AG04449 (cell line): ENCODE data around the gene PPM1G.

Experiments used
- CTCF ChIA-PET: fragments of 350-600 bp; formaldehyde crosslinking; extraction: SDS; loops from one replicate; lab custom pipeline; 2021; ENCODE audit warnings: antibody characterized with exemption; lab: Yijun Ruan, JAX
- POLR2A ChIA-PET: fragments of 400-600, 350-600 bp; formaldehyde crosslinking; extraction: SDS; loops from one replicate; lab custom pipeline; 2020; ENCODE audit warnings: antibody characterized with exemption, inconsistent platforms; lab: Yijun Ruan, JAX
- DNase-seq: peaks from one replicate; pipeline ENCODE4 v3.0.0-alpha.2; 2010; ENCODE audit warnings: low read depth, low spot score
- H3K4me3 ChIP-seq: 2 replicates; pipeline ENCODE4 v1.5.1; 2011; ENCODE audit warnings: low read depth, mild to moderate bottlenecking, control low read depth, low read length
- CTCF ChIP-seq: IDR thresholded peaks from one replicate; pipeline ENCODE4 v1.5.1; 2011; ENCODE audit warnings: mild to moderate bottlenecking, moderate library complexity, low read length, control low read depth, inconsistent platforms; ENCODE audit not compliant: insufficient read depth; ENCODE audit errors: missing control alignments

The PPM1G gene

GRCh38 chr2:27408601-27409320 lies 630 bp downstream of the PPM1G start:
- ChIA-PET CTCF (interaction anchor here (1.0 to 6.1 kb wide), 9 partner anchors 11 to 274 kb away, joined by 3 to 57 read pairs (median 5); partner anchors contain the start of gene IFT172), POLR2A (interaction anchor here (0.8 to 2.5 kb wide), 4 partner anchors 20 to 52 kb away, joined by 3 to 18 read pairs (median 8); partner anchors contain the start of genes GTF3C2 and NRBP1)
- no peak for TF ChIP-seq CTCF
- H3K4me3 ChIP-seq: peak overlapping the region; percentile 88
- DNase-seq: no peak

- TF ChIP-seq CTCF: peak; percentile 48
- CTCF ChIA-PET: interaction anchor here (0.7 to 6.1 kb wide), 10 partner anchors 10 to 275 kb away, joined by 3 to 57 read pairs (median 4); partner anchors contain the start of genes IFT172 and NRBP1
- H3K4me3 ChIP-seq: peak overlapping the region; percentile 88
- POLR2A ChIA-PET: no interaction called here
- DNase-seq: no peak
Measured at GRCh38 chr2:27407798-27408491, 1.4 kb downstream of the PPM1G start.

- ChIA-PET CTCF (interaction anchor here (2.1 to 2.7 kb wide), 2 partner anchors 8 to 283 kb away, joined by 5 to 18 read pairs; no protein-coding TSS in a partner anchor), POLR2A (no interaction called here)
- H3K4me3 ChIP-seq: no peak overlapping the region
- no peak for TF ChIP-seq CTCF
- DNase-seq: no peak
Measured at GRCh38 chr2:27400348-27401135, 8.8 kb downstream of the PPM1G start.

GRCh38 chr2:27398962-27399361 lies 10.4 kb downstream of the PPM1G start:
- DNase-seq: no peak
- no peak for TF ChIP-seq CTCF
- CTCF ChIA-PET: interaction anchor here (1.9 kb wide), 1 partner anchor 284 kb away, joined by 6 read pairs; no protein-coding TSS in a partner anchor
- H3K4me3 ChIP-seq: no peak overlapping the region
- POLR2A ChIA-PET: no interaction called here

- no peak for TF ChIP-seq CTCF
- ChIA-PET POLR2A (no interaction called here), CTCF (interaction anchor here (0.8 kb wide), 1 partner anchor 14 kb away, joined by 3 read pairs; no protein-coding TSS in a partner anchor)
- no peak for DNase-seq
- no peak overlapping the region for H3K4me3 ChIP-seq
Measured at GRCh38 chr2:27393225-27393624, 16.2 kb downstream of the PPM1G start.
